GF-D8 (cell line): ENCODE measurements around the gene GEMIN7.
A peak's percentile ranks its signal among the peaks of the same experiment; 100 is the strongest.

ENCODE experiments used
- DNase-seq: peaks from one replicate; lab custom pipeline; 2025; lab: John Stamatoyannopoulos, UW

Gene GEMIN7, protein sequence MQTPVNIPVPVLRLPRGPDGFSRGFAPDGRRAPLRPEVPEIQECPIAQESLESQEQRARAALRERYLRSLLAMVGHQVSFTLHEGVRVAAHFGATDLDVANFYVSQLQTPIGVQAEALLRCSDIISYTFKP

DNA sequence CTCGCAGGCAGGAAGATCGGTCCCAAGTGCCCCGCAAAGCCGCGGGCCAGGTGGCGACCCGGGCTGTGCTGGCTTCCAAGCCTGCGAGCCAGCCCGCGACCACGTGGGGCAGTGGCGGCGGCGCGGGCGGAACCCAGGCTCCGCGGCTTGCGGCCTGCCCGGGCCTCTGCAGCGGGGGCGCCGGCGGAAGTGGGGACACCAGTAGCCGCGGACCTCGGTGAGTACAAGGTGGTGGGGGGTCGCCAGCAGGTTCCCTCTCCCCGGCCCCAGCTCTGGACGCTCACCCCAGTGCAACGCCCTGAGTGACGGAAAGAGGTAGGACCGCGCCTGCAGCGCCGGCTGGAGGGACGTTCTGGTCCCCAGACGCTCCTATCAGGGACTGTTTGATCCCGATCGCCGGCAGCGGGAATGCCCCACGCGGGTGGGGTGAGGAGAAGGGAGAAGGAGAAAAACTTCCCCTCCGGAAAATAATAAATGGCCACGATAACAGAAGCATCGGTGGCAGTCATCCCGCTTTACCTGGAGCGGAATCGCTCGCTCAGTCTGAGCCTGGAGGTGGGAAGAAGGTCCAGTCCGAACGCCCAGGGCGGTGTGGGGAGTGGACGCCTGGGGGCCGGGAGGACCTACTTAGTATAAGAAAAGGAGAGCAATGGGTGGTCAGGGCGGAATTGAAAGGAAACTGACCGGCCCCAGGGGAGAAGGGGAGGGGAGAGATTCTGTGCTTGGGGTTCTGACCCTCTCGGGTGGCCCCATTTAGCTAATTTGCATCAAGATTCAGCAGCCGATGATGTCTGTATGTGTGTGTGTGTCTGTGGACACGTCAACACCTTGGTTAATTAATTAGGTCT lies at the start of gene GEMIN7:
Gene GEMIN7, plus strand, starts transcription at position 198 of the 848 bp plus-strand sequence. CDS start 10,855 bp downstream, outside the sequence.
- DNase-seq = peak; percentile 44

DNA sequence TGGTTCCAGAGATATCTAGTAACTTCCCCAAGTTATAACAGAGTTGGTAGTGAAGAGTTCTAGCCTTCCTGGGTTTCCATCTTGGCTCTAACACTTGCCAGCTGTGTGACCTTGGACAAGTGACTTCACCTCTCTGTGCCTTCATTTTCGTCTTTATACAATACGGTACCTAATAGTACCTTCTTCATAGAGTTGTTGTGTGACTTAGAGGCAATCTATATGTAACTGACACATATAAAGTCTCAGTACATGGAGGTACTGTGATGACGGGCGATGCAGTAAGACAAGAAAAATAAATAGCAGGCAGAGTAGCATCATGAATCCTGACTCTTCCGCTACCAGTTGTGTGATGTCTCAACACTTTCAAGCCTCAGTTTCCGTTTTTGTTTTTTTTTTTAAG lies 48.2 kb upstream of the GEMIN7 start:
- no peak for DNase-seq

DNA sequence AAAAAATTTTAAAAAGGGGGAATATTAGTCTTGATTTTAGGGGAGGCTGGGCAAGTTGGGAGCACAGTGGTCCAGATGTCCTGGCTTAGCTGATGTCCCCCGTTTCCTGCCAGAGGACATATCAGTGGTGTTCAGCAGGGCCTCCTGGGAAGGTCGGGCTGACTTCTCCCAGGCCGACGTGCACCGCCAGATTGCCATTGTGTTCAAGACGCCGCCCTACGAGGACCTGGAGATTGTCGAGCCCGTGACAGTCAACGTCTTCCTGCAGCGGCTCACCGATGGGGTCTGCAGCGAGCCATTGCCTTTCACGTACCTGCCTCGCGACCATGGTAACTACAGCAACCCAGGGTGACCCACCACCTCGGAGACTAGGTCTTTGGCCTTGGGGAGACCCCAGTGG lies 46.6 kb upstream of the GEMIN7 start:
- no peak for DNase-seq

DNA sequence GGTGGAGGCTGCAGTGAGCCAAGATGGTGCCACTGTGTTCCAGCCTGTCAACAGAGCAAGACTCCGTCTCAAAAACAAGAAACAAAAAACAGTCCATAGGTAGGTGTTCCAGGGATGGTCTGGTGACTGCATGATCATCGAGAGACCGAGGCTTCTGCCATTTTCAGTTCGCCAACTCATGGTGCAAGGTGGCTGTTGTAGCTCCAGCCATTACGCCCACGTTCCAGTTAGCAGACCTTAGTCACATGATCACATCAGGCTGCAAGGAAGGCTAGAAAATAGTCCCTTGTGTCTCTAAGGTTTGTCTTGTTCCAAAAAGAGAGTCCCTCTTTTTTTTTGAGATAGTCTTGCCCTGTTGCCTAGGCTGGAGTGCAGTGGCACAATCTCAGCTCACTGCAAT lies 43.3 kb upstream of the GEMIN7 start:
- DNase-seq = no peak

DNA sequence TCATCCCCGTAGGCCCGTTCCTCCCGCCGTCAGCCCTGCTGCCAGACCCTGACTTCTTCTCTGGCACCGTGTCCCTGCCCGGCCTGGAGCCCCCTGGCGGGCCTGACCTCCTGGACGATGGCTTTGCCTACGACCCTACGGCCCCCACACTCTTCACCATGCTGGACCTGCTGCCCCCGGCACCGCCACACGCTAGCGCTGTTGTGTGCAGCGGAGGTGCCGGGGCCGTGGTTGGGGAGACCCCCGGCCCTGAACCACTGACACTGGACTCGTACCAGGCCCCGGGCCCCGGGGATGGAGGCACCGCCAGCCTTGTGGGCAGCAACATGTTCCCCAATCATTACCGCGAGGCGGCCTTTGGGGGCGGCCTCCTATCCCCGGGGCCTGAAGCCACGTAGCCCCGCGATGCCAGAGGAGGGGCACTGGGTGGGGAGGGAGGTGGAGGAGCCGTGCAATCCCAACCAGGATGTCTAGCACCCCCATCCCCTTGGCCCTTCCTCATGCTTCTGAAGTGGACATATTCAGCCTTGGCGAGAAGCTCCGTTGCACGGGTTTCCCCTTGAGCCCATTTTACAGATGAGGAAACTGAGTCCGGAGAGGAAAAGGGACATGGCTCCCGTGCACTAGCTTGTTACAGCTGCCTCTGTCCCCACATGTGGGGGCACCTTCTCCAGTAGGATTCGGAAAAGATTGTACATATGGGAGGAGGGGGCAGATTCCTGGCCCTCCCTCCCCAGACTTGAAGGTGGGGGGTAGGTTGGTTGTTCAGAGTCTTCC lies 41.5 kb upstream of the GEMIN7 start:
- no peak for DNase-seq

DNA sequence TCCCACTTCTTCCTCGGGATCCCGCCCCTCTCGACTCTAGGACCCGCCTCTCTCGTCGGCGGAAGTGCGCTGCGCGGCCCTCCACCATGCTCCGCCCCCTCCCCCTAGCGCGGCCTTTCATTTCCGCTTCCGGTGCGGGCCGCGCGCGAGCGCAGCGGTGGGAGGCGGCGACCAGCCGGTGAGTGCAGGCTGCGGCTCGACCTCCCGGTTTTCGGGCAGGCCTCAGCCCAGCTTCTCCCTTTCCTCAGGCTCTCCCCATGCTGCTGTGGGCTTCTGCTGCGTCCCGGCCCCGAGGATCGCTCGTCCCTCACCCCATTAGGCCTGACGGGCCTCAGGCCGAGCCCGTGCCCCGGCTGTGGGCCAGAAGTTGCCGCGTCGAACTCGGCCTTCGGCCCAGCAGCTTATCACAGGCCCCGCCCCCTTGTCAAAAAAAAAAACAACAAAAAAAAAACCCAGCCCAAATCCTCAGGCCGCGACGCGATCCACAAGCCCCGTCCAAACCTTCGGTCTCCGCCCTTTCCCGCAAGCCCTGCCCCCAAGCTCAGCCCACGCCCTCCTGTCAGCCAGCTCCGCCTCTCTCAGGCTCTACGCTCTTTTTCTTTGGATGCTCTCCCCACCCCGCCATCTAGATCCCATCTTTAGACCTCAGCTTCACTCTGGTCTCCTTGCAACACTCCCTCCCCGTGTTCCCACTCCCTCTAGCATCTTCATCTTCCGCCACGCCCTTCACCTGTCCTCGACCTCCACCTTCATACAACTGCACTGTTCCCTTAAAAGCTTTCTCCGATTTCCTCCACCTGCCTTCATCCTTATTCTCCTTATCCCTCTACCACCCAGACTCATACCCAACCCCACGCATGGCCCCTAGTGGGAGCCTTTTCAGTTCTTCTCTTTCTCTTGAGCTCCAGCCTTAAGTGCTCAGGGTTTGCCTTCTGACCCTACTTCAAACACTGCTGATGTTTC lies 39.8 kb upstream of the GEMIN7 start, which contains the start of gene CLASRP:
Gene CLASRP, plus strand, starts transcription at position 115 of the 963 bp plus-strand sequence. CDS start 1,168 bp downstream, outside the sequence.
- peak; percentile 69 for DNase-seq

DNA sequence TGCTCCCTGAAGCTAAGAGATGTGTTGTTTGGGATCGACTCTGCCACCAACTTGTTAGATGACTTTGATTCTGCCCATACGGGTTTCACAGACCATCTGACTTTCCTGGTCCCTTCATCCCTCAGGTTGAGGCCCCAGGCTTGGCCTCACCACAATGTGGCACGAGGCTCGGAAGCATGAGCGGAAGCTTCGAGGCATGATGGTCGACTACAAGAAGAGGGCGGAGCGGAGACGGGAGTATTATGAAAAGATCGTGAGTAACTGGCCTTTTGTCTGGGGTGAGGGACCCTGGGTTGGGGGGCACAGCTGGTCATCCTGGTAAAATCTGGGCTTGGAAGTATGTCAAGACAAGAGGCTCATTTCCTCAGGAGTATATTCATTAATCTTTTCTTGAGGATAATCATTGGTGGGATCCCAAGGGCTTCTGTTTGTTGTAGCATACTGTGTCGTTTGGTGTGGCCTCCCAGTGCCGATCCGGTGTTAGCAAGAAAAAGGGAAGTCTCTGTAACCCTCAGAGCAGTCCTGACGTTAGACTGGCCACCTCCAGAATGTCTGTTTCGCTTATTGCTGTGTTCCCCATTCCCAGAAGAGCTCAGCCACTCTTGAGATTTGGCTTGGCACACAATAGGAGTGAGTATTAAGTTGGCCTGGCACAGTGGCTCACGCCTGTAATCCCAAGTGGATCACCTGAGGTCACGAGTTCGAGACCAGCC lies 38.8 kb upstream of the GEMIN7 start:
- DNase-seq = no peak

DNA sequence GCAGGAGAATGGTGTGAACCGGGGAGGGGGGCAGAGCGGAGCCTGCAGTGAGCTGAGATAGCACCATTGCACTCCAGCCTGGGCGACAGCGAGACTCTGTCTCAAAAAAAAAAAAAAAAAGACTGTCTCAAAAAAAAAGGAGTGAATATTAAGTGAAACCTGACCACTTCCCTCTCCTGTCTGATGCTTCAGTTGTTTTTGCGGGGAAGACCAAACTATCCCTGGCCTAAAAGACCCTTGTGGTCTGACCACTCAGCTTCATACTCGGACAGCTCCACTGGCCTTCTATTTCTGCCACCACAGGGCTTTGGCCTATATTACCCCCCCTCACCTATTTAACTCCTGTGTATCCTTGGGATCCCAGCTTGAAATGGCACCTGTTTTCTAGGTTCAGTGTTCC lies 37.9 kb upstream of the GEMIN7 start:
- no peak for DNase-seq

DNA sequence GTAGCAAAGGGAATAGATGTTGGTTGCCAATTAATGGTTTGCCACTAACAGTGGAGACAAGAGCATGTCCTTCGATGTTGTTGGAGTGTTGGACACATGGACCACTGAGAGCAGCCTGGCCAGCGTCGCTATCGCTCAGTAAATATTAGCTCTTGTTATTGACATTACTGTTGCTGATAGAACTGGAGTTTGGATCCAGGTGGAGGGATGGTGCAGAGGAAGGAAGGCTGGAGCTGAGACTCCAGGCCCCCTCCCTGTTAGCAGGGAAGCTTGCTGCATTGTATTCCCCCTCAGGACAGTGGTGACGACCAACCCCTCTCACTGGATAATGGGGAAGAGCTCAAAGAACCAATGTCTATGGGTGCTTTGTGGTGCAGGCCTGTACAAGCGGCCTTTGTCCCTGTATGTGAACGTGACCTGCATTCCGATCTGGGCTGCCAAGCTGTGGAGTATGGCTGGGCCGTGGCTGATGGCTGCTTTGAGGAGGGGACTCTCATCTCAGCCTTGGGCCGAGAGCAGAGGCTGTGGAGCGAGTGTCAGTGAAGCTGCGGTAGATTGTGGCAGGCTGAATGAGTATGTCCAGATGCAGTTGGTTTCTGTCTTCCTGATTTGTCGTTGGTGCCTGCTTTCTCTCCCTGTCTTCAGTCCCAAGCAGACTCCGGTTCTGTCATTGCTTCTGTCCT lies 33.2 kb upstream of the GEMIN7 start:
- DNase-seq = no peak

DNA sequence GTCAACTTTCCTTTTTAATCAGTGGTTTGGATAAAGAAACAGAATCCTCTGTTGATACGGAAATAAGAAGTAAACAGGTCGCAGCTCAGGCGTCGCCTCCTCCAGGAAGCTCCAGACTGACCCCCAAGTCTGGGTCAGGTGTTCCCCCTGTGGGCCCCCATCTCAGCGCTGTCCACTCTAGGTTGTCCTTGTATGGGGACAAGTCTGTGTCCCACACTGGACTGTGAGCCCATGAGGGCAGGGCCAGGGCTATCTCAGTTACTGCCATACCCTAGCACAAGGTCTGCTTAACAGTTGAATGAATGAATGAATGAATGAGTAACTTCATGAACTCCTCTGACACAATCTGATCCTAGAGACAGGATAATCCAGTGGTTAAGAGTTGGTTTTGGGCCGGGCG lies 32.7 kb upstream of the GEMIN7 start:
- no peak for DNase-seq

DNA sequence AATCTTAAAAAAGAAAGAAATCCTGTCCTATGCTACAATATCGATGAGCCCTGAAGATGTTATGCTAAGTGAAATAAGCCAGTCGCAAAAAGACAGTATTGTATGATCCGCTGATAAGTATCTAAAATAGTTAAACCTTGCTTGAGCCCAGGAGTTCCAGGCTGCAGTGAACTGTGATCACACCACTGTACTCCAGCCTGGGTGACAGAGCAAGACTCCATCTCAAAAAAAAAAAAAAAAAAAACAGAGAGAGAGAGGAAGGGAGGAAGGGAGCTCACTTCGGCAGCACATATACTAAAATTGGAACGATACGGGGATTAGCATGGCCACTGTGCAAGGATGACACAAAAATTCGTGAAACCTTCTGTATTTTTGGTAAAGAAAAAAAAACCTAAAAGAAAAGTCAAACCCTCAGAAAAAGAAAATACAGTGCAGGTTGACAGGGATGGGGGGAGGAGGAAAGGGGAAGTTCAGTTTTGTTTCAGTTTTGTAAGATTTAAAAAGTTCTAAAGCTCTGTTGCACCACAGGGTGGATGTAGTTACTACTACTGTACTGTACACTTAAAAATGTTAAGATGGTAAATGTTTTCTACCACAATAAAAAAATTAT lies 31.8 kb upstream of the GEMIN7 start:
- peak; percentile 27 for DNase-seq

DNA sequence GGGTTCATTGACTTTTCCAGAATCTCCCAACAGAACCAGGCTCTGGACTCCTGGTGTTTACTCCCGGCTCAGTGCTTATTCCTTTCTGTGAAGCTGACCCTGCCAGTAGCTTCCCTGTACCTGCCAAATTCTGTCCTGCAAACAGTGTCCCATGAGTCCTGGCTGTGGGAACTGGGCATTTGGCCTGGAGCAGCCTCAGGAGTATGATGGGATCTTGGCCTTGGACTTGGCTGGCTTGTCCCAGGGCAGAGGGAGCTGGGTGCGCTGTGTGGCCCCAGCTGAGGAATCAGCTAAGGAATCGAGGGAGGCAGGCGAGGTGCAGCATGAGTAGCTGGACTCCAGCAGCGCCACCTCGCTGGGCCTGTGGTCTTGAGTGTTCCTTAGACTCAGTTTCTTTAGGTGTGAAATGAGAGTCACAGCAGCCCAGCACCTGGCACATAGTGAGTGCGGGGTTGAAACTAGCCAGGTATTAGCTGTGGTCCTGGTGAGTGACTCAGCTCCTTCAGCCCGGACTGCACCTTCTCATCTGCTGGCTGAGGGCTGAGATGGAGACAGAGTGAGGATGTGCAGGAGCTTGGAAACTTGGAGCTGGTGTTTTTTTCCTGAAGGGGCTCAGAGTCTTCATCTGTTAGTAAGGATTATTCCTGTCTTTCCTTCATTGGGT lies 29.9 kb upstream of the GEMIN7 start:
- no peak for DNase-seq

DNA sequence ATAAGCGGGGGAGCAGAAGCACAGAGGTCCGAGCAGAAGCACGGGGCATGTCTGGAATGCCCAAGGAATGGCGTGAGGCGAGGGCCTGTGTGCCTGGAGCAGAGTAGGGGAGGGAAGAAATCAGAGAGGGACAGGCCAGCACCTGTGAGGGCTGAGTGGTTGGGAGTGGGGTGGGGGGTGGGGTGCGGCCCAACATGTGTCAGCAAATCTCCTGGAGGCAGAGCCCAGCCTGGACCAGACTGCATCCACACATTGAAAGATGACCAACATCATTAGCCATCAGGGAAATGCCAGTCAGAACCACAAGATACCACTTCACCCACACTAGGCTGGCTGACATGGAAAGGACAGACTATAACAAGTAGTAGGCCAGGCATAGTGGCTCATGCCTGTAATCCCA lies 29.0 kb upstream of the GEMIN7 start:
- DNase-seq = no peak

DNA sequence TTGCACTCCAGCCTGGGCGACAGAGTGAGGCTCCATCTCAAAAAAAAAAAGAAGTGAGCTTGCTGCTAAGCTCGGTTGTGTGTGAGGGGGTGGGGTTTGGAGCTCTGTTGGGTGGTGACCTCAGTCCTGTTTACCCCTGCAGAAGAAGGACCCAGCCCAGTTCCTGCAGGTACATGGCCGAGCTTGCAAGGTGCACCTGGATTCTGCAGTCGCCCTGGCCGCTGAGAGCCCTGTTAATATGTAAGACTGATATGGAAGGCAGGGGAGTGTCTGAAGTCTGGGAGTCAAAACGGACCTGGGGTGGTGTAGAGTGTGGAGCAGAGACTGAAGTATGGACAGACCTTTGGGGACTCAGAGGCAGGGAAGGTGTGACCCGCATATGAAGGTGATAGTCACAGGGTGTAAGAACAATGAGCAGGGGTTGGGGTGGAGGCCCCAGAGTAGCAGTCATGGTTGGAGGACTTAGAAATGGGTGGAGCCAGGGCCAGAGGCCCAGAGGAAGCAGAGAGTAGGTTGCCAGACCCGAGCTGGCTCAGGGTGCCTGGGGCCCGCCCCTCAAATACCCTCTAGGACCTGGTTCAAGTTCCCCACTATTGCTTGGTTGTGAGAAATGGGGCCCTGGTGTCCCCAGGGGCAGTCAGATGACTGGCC lies 27.0 kb upstream of the GEMIN7 start:
- no peak for DNase-seq

DNA sequence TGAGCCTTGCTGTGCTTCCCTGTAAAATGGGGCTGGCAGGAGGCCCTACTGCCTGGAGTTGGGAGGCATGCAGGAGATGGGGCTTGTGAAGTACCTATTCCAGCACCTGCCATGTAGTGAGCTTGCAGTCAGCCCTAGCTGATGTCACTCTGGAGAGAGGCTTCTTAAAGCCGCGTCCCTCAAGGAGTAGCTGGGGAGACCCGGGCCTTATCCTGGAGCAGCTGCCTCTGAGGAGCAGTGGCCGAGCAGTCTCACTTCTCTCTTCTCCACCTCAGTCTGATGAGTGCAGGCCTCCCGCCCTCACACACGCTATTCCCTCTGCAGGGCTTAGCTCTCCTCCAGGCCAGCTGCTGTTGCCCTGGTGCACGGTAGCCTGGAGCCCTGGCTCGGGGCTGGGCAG lies 22.2 kb upstream of the GEMIN7 start:
- no peak for DNase-seq

DNA sequence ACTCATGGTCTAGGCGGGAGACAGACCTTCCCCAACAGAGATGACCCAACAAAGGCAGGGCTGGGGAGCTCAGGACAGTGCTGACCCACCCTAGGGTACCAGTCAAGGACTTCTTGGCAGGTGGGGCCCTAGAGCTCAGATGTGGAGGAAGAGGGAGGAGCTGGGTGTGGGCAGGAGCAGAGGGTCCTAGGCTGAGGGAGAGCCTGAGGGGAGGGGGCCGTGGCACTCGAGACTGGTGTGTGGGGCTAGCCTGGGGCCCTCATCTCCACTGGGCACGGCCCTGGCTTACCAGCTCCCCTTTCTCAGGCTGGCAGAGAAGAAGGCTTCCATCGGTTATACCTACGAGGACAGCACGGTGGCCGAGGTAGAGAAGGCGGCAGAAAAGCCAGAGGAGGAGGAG lies 21.6 kb upstream of the GEMIN7 start:
- DNase-seq = no peak

DNA sequence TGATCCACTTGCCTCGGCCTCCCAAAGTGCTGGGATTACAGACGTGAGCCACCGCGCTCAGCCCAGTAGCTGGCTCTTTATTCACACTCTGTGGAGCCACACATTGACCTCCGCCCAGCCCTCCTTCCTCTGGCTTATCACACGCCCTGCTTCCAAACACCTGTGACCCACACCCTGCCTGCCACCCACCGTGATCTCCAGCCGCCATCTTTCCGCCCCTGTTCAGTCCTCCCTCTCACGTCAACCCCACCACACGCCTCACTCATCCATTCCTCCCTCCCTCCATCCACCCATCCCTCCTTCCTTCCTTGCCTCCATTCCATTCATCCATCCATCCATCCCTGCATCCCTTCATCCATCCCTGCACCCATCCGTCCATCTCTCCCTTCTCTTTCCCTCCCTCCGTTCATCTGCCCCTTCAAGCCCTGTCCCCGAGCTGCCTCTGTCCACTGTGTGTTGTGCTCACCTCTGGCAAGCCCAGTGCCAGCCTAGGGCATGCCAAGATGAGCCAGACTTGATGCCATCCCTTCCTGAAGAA lies 20.4 kb upstream of the GEMIN7 start:
- DNase-seq = no peak

DNA sequence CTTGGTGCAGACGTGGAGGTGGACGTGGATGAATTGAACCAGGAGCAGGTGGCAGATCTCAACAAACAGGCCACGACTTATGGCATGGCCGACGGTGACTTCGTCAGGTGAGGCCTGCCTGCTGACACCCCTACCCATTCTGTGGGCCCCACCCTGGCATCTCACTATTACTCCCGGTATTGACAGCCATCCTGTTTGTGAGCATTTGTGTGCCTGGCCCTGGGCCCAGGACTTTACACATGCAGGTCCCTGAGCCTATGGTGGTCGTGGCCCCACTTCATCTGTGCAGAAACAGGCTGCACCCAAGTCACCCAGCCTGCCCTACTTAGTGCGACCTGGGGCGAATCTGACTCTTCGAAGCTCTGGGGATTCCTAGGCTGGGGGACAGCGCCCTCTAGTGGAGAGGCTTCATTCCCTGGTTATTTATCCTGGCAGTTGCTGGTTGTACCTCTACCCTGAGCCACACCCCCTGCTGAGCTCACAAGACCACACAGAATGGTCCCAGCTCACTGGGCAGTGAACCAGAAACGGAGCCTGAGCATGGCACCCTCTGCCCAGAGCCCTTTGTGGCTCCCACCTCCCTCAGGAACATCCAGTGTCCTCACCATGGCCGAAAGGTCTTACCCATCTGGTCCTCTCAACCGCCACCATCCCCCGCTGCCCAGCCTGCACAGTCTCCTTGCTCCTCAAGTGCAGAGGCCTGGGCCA lies 19.6 kb upstream of the GEMIN7 start:
- DNase-seq = no peak
